ENCODE data around the gene LRFN4. TPM values are rescaled to one million over a fixed set of nuclear protein-coding genes. Genes with fewer than 3 reads are reported as not detected.
A peak's percentile ranks its signal among the peaks of the same experiment; 100 is the strongest.

LRFN4 gene
- total and polyA plus RNA-seq, 2 of the 13 experiments (the other 11 are each of a cell fraction or from before 2014, with no cell fraction given), result 1.3 to 6.8 TPM

- TF ChIP-seq HOXA7 (CRISPR knock-in tag; IDR thresholded peaks at IDR 0.05) (no peak), HIVEP1 (CRISPR knock-in tag; IDR thresholded peaks at IDR 0.05) (no peak), SIX4 (CRISPR knock-in tag; IDR thresholded peaks at IDR 0.05) (no peak), MED8 (CRISPR knock-in tag; IDR thresholded peaks at IDR 0.05; ENCODE audit: insufficient replicate concordance) (no peak), SAP130 (CRISPR knock-in tag; IDR thresholded peaks at IDR 0.05; ENCODE audit: low read depth) (peak; percentile 38; the same call in 1 of the 2 replicates), TBL1XR1 (IDR thresholded peaks at IDR 0.05; ENCODE audit: borderline replicate concordance, low read length, partially characterized antibody) (peak; percentile 90), NR2F6 (IDR thresholded peaks at IDR 0.05) (no peak; the same call in 1 of the 2 replicates), NR2F6 (CRISPR knock-in tag; IDR thresholded peaks at IDR 0.05) (0 out of 2 replicates have a peak, but pooled peaks have one; percentile 19), CHCHD3 (CRISPR knock-in tag; IDR thresholded peaks at IDR 0.05) (no peak), ZNF276 (CRISPR knock-in tag; IDR thresholded peaks at IDR 0.05; ENCODE audit: low read depth) (no peak), HNRNPUL1 (IDR thresholded peaks at IDR 0.05; ENCODE audit: low read depth, low read length) (no peak), USF2 (IDR thresholded peaks at IDR 0.05; ENCODE audit: low read depth, low read length) (no peak), USF2 (CRISPR knock-in tag; IDR thresholded peaks at IDR 0.05; ENCODE audit: borderline replicate concordance) (no peak), GMEB1 (CRISPR knock-in tag; IDR thresholded peaks at IDR 0.05; ENCODE audit: borderline replicate concordance) (peak; percentile 16; the same call in 1 of the 2 replicates), AKAP8 (CRISPR knock-in tag; IDR thresholded peaks at IDR 0.05) (no peak), ZKSCAN5 (CRISPR knock-in tag; IDR thresholded peaks at IDR 0.05) (no peak), RBFOX2 (IDR thresholded peaks at IDR 0.05; ENCODE audit: low read depth, low read length) (no peak), REXO4 (CRISPR knock-in tag; IDR thresholded peaks at IDR 0.05; ENCODE audit: borderline replicate concordance) (no peak), FOXP1 (IDR thresholded peaks at IDR 0.05) (no peak), FOXP1 (CRISPR knock-in tag; IDR thresholded peaks at IDR 0.05) (peak; percentile 26; the same call in 1 of the 2 replicates), ZNF281 (CRISPR knock-in tag; IDR thresholded peaks at IDR 0.05; ENCODE audit: borderline replicate concordance) (0 out of 2 replicates have a peak, but pooled peaks have one; percentile 12), ZNF362 (CRISPR knock-in tag; IDR thresholded peaks at IDR 0.05; ENCODE audit: borderline replicate concordance) (no peak)
Measured at GRCh38 chr11:66884443-66884842, 27.6 kb downstream of the LRFN4 start (continued).
